H1 (cell line): ENCODE measurements around the gene CDH1. TPM values are rescaled to one million over a fixed set of nuclear protein-coding genes. Genes with fewer than 3 reads are reported as not detected.

Source experiments
- CTCF ChIA-PET: fragments of 300-600 bp; sonication (Branson Sonifier 250); formaldehyde crosslinking; loops from one replicate; lab custom pipeline; 2021; ENCODE audit not compliant: partially characterized antibody; lab: Charles Lee
- POLR2A ChIA-PET: fragments of 300-600 bp; sonication (Branson Sonifier 250); formaldehyde crosslinking; loops from one replicate; lab custom pipeline; 2021; ENCODE audit warnings: inconsistent platforms; ENCODE audit not compliant: partially characterized antibody; lab: Charles Lee
- DNase-seq, 2 experiments: peaks; one replicate each; pipeline versions ENCODE4 v3.0.0 to v3.0.0-alpha.2; 2010 to 2022; ENCODE audit warnings: low spot score in 2 of 2, low read depth in 1 of 2, mixed read lengths in 1 of 2
- FAIRE-seq: peaks from 2 replicates; lab custom pipeline; 2011; peaks lifted over from hg19 to GRCh38; lab: Jason Lieb, UNC
- H2AFZ ChIP-seq: 2 replicates; pipeline ENCODE4 v1.8.1; 2012; ENCODE audit warnings: low read length, inconsistent platforms
- H2AK5ac ChIP-seq: 2 replicates; pipeline ENCODE4 v1.6.1; 2013; ENCODE audit warnings: low read depth, low read length
- H2BK120ac ChIP-seq: replicated peaks from 2 replicates; pipeline ENCODE3; 2013; ENCODE audit warnings: low read depth, low read length, inconsistent platforms
- H2BK12ac ChIP-seq: 2 replicates; pipeline ENCODE4 v1.6.1; 2013; ENCODE audit warnings: low read depth, low read length
- H2BK15ac ChIP-seq: 2 replicates; pipeline ENCODE4 v1.6.1; 2013; ENCODE audit warnings: low read length
- H2BK20ac ChIP-seq: 2 replicates; pipeline ENCODE4 v1.6.1; 2013; ENCODE audit warnings: low read length
- H2BK5ac ChIP-seq: 2 replicates; pipeline ENCODE4 v1.6.1; 2013; ENCODE audit warnings: low read depth, low read length
- H3K14ac ChIP-seq: 2 replicates; pipeline ENCODE4 v1.6.1; 2013; ENCODE audit warnings: inconsistent platforms; ENCODE audit not compliant: insufficient read length
- H3K18ac ChIP-seq: 2 replicates; pipeline ENCODE4 v1.6.1; 2013; ENCODE audit warnings: low read length; ENCODE audit errors: extremely low read depth
- H3K23ac ChIP-seq: 2 replicates; pipeline ENCODE4 v1.6.1; 2013; ENCODE audit warnings: inconsistent platforms; ENCODE audit not compliant: insufficient read length
- H3K23me2 ChIP-seq: 2 replicates; pipeline ENCODE4 v1.6.1; 2013; ENCODE audit warnings: low read depth, low read length
- H3K27ac ChIP-seq: 2 replicates; pipeline ENCODE4 v1.6.1; 2011; ENCODE audit warnings: low read depth, low read length, inconsistent platforms
- H3K27me3 ChIP-seq, 4 experiments: replicated peaks in 1 of 4; 1 replicate in 1 of 4; 2 replicates in 3 of 4; pipeline versions ENCODE4 v1.6.1 to v1.8.1; 2011 to 2013; ENCODE audit warnings: low read length in 3 of 4, mild to moderate bottlenecking in 3 of 4, inconsistent platforms in 2 of 4, mixed read lengths in 2 of 4, moderate library complexity in 1 of 4; ENCODE audit not compliant: control insufficient read depth in 3 of 4, insufficient read depth in 3 of 4; ENCODE audit errors: extremely low read depth in 1 of 4
- H3K36me3 ChIP-seq, 4 experiments: 2 replicates each; pipeline versions ENCODE4 v1.6.1 to v1.8.1; 2011 to 2013; ENCODE audit warnings: mild to moderate bottlenecking in 4 of 4, low read length in 3 of 4, moderate library complexity in 2 of 4, control low read depth in 1 of 4, inconsistent platforms in 1 of 4; ENCODE audit not compliant: insufficient read depth in 4 of 4, control insufficient read depth in 2 of 4
- H3K4ac ChIP-seq: replicated peaks from 2 replicates; pipeline ENCODE3; 2013; ENCODE audit warnings: low read length, low read depth, mixed read lengths, inconsistent platforms; ENCODE audit not compliant: insufficient read length
- H3K4me1 ChIP-seq, 4 experiments: replicated peaks in 1 of 4; 1 replicate in 1 of 4; 2 replicates in 3 of 4; pipeline versions ENCODE4 v1.6.1 to v1.8.1; 2011 to 2013; ENCODE audit warnings: low read length in 3 of 4, inconsistent platforms in 2 of 4, mixed read lengths in 1 of 4; ENCODE audit not compliant: insufficient read depth in 4 of 4, control insufficient read depth in 3 of 4
- H3K4me2 ChIP-seq, 2 experiments: 2 replicates each; pipeline versions ENCODE4 v1.6.1 to v1.8.1; 2011 to 2013; ENCODE audit warnings: low read depth in 2 of 2, low read length in 2 of 2, control low read depth in 1 of 2, inconsistent platforms in 1 of 2, mild to moderate bottlenecking in 1 of 2; ENCODE audit not compliant: insufficient read depth in 1 of 2
- H3K4me3 ChIP-seq, 4 experiments: fragments of 200-600, 300-600 bp in 1 of 4; sonication (generic), shearing (Covaris generic), sonication (Bioruptor Twin) in 1 of 4; 2 replicates each; pipeline versions ENCODE4 v1.5.1 to v1.8.1; 2011 to 2016; ENCODE audit warnings: low read length in 4 of 4, low read depth in 3 of 4, control low read depth in 2 of 4, inconsistent platforms in 2 of 4, mild to moderate bottlenecking in 2 of 4, mixed read lengths in 1 of 4, moderate library complexity in 1 of 4; ENCODE audit not compliant: insufficient read depth in 2 of 4; ENCODE audit errors: extremely low read depth in 1 of 4
- H3K56ac ChIP-seq: replicated peaks from 2 replicates; pipeline ENCODE3; 2013; ENCODE audit warnings: low read depth, mild to moderate bottlenecking, mixed read lengths, low read length, inconsistent platforms; ENCODE audit not compliant: insufficient read length
- H3K79me1 ChIP-seq: 2 replicates; pipeline ENCODE4 v1.6.1; 2013; ENCODE audit warnings: low read depth, low read length, control low read depth
- H3K79me2 ChIP-seq, 2 experiments: 2 replicates each; pipeline versions ENCODE4 v1.6.1 to v1.8.1; 2012 to 2013; ENCODE audit warnings: low read length in 2 of 2, mild to moderate bottlenecking in 2 of 2, inconsistent platforms in 1 of 2; ENCODE audit not compliant: insufficient read depth in 2 of 2, control insufficient read depth in 1 of 2
- H3K9ac ChIP-seq, 4 experiments: replicated peaks in 1 of 4; 1 replicate in 1 of 4; 2 replicates in 3 of 4; pipeline versions ENCODE4 v1.6.1 to v1.8.1; 2011 to 2013; ENCODE audit warnings: low read depth in 3 of 4, low read length in 3 of 4, control low read depth in 2 of 4, mild to moderate bottlenecking in 2 of 4, moderate library complexity in 2 of 4, inconsistent platforms in 1 of 4; ENCODE audit errors: extremely low read depth in 1 of 4
- H3K9me3 ChIP-seq, 2 experiments: 2 replicates each; pipeline versions ENCODE4 v1.6.1 to v1.8.1; 2012 to 2013; ENCODE audit warnings: mild to moderate bottlenecking in 2 of 2, moderate library complexity in 2 of 2, control low read depth in 1 of 2, inconsistent platforms in 1 of 2, low read depth in 1 of 2, low read length in 1 of 2, mixed read lengths in 1 of 2; ENCODE audit not compliant: insufficient read depth in 2 of 2
- H4K20me1 ChIP-seq, 2 experiments: replicated peaks in 1 of 2; 2 replicates each; pipeline versions ENCODE3 to v1.8.1; 2011 to 2013; ENCODE audit warnings: inconsistent platforms in 2 of 2, low read length in 2 of 2, mild to moderate bottlenecking in 1 of 2; ENCODE audit not compliant: insufficient read depth in 2 of 2, control insufficient read depth in 1 of 2
- H4K5ac ChIP-seq: 2 replicates; pipeline ENCODE4 v1.6.1; 2013; ENCODE audit warnings: low read length, low read depth, mixed read lengths, inconsistent platforms; ENCODE audit not compliant: insufficient read length
- H4K8ac ChIP-seq: 2 replicates; pipeline ENCODE4 v1.8.0; 2013; ENCODE audit warnings: mild to moderate bottlenecking, moderate library complexity, low read length, inconsistent platforms; ENCODE audit not compliant: insufficient read depth; ENCODE audit errors: extremely low read depth
- H4K91ac ChIP-seq: replicated peaks from 2 replicates; pipeline ENCODE3; 2013; ENCODE audit warnings: low read length, mixed read lengths, inconsistent platforms; ENCODE audit not compliant: insufficient read length
- BCL11A ChIP-seq, 2 experiments: IDR thresholded peaks; one replicate each; pipeline ENCODE4 v1.6.1; 2011; ENCODE audit warnings: low read depth in 2 of 2, low read length in 2 of 2, mild to moderate bottlenecking in 2 of 2
- CBX5 ChIP-seq: fragments of 300-800, 300-1000 bp; sonication (generic); IDR thresholded peaks from 2 replicates; pipeline ENCODE4 v1.7.1; 2016; ENCODE audit warnings: antibody characterized with exemption, low read length, low read depth
- CTBP2 ChIP-seq: IDR thresholded peaks from 2 replicates; pipeline ENCODE4 v1.7.0; 2011; ENCODE audit warnings: borderline replicate concordance, mild to moderate bottlenecking, moderate library complexity, mixed read lengths, low read length; ENCODE audit not compliant: insufficient read depth, insufficient read length
- FOSL1 ChIP-seq: IDR thresholded peaks from 2 replicates; pipeline ENCODE4 v1.6.1; 2011; ENCODE audit warnings: mild to moderate bottlenecking, low read depth, low read length, moderate library complexity; ENCODE audit not compliant: insufficient read depth
- GABPA ChIP-seq: IDR thresholded peaks from 2 replicates; pipeline ENCODE4 v1.6.1; 2011; ENCODE audit warnings: mild to moderate bottlenecking, low read length, moderate library complexity, borderline replicate concordance; ENCODE audit not compliant: insufficient read depth
- HDAC2 ChIP-seq, 2 experiments: fragments of 300-600 bp in 1 of 2; sonication (generic) in 1 of 2; IDR thresholded peaks; 2 replicates each; pipeline ENCODE4 v1.6.1; 2011 to 2012; ENCODE audit warnings: low read depth in 2 of 2, low read length in 2 of 2, mild to moderate bottlenecking in 2 of 2, moderate library complexity in 2 of 2, borderline replicate concordance in 1 of 2, inconsistent platforms in 1 of 2
- JUN ChIP-seq: IDR thresholded peaks from 2 replicates; pipeline ENCODE4 v1.6.1; 2011; ENCODE audit warnings: low read depth, mild to moderate bottlenecking, improper control_type of control experiment, low read length
- KDM4A ChIP-seq: IDR thresholded peaks from one replicate; pipeline ENCODE4 v1.7.1; 2012; ENCODE audit warnings: low read depth, mild to moderate bottlenecking, moderate library complexity, low read length, inconsistent platforms; ENCODE audit not compliant: severe bottlenecking
- RXRA ChIP-seq: IDR thresholded peaks from 2 replicates; pipeline ENCODE4 v1.6.1; 2011; ENCODE audit warnings: low read depth, mild to moderate bottlenecking, low read length, moderate library complexity; ENCODE audit not compliant: insufficient read depth
- SIN3A ChIP-seq, 2 experiments: IDR thresholded peaks in 1 of 2; conservative IDR thresholded peaks in 1 of 2; 2 replicates each; pipeline ENCODE4 v1.6.1; 2011 to 2012; ENCODE audit warnings: low read length in 2 of 2, improper control_type of control experiment in 1 of 2, low read depth in 1 of 2, mild to moderate bottlenecking in 1 of 2
- SUZ12 ChIP-seq: fragments of 200-600 bp; sonication (generic); IDR thresholded peaks from 2 replicates; pipeline ENCODE4 v1.6.1; 2012; ENCODE audit warnings: mild to moderate bottlenecking, inconsistent platforms, low read length, moderate library complexity, mixed read lengths
- TAF1 ChIP-seq: IDR thresholded peaks from 2 replicates; pipeline ENCODE4 v1.6.1; 2011; ENCODE audit warnings: mild to moderate bottlenecking, low read depth, low read length
- WGBS, 2 experiments: shearing (Covaris generic) in 1 of 2; methylation state at CpG; one replicate each; pipeline versions ENCODE4 v1.1.6 to v1.1.7; 2013 to 2015; ENCODE audit warnings: low lambda C conversion rate in 2 of 2, mixed read lengths in 2 of 2, inconsistent platforms in 1 of 2, low coverage in 1 of 2, missing lambda C conversion rate in 1 of 2; ENCODE audit not compliant: insufficient replicate concordance in 2 of 2, insufficient coverage in 1 of 2, insufficient read length in 1 of 2; ENCODE audit errors: extremely low coverage in 1 of 2, missing lambda C conversion rate in 1 of 2; 5-methylcytosine and 5-hydroxymethylcytosine counted together
- polyA plus RNA-seq, 7 experiments: library from polyadenylated mRNA; depleted of rRNA in 3 of 7; stranded (reverse) in 5 of 7; unstranded in 2 of 7; fragments of >200 nt in 5 of 7; fragments of 200-250 nt in 2 of 7; gene quantifications; 1 replicate in 5 of 7; 2 replicates in 1 of 7; 4 replicates in 1 of 7; pipeline versions ENCODE4 v1.2.1 to v1.2.3, GENCODE V29; 2011 to 2013; ENCODE audit warnings: missing spikeins in 2 of 7, mixed read lengths in 2 of 7
- total RNA-seq: library from RNA; stranded (reverse); fragmentation: NEBNext Ultra II Directional; extraction: Animal tissue kit (Norgen Biotek cat#: 25700); gene quantifications from 2 replicates; pipeline ENCODE4 v1.2.1, GENCODE V29; 2021

The CDH1 gene
- total and polyA plus RNA-seq, 2 of the 8 experiments (the other 6 are each of a cell fraction or from before 2014, with no cell fraction given): 133 to 265 TPM

DNA sequence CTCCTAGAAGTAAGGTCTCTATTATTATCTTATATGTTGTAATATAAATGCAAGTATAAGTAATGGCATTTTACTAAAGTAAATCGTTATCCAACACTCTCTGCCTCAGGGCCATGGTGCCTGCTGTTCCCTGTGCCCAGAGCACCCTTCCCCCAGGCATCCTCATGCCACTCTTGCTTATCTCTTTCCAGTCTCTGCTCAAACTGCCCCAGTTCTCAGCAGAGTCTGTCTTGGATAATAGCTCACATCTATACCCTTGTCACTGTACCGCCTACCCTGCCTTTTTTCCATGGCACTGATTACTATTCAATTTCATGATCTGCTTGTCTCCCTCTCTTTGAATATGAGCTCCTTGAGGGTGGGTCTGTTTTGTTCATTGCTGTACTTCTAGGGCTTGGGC, 31.7 kb downstream of the CDH1 start:
- no peak for FAIRE-seq
- peaks cover 0 to 21% (median 7%) of the 10 kb centered on the region in 4 experiments; a peak in 5 of 8 replicates for H3K36me3 ChIP-seq
- H3K56ac ChIP-seq: no peak overlapping the region
- no peak overlapping the region for H2AFZ ChIP-seq
- H3K4me2 ChIP-seq: no peak overlapping the region
- no peak overlapping the region for H4K5ac ChIP-seq
- 92% methylated on average over 2 of the region's 2 CpGs; no CpG with 5 or more reads in 1 of the 2 experiments for WGBS, 2 experiments
- H3K27ac ChIP-seq: no peak overlapping the region
- ChIA-PET POLR2A (interaction anchor here (0.7 to 1.6 kb wide), 5 partner anchors 8 to 60 kb away, joined by 3 to 5 read pairs (median 3); partner anchors contain the start of gene CDH1), CTCF (interaction anchor here (0.6 to 4.7 kb wide), 6 partner anchors 8 to 662 kb away, joined by 3 to 21 read pairs (median 5); no protein-coding TSS in a partner anchor)
- H2BK5ac ChIP-seq: no peak overlapping the region
- no peak for DNase-seq
- H2AK5ac ChIP-seq: no peak overlapping the region
- H2BK120ac ChIP-seq: no peak overlapping the region
- no peak overlapping the region for H2BK15ac ChIP-seq
- H3K79me1 ChIP-seq: peaks cover 9% of the 10 kb centered on the region; the same call in 1 of the 2 replicates
- H4K91ac ChIP-seq: no peak overlapping the region
- H3K27me3 ChIP-seq: no peaks in the 10 kb centered on the region
- H3K23ac ChIP-seq: no peak overlapping the region
- TF ChIP-seq RXRA: no peak
- TF ChIP-seq GABPA: no peak
- TF ChIP-seq CTBP2: no peak
- TF ChIP-seq CBX5: no peak
- no peak for TF ChIP-seq KDM4A
- TF ChIP-seq SIN3A (conservative IDR thresholded peaks at IDR 0.05 in 1 of 2, IDR thresholded peaks at IDR 0.05 in 1 of 2; ENCODE audit: low read depth in 1 of 2, low read length in 2 of 2): no peak
- no peak for TF ChIP-seq HDAC2 (IDR thresholded peaks at IDR 0.05; ENCODE audit: borderline replicate concordance in 1 of 2, low read depth in 2 of 2, low read length in 2 of 2)
- no peak for TF ChIP-seq TAF1
- no peak for TF ChIP-seq JUN
- TF ChIP-seq FOSL1: no peak
- TF ChIP-seq SUZ12: no peak
- TF ChIP-seq BCL11A (IDR thresholded peaks at IDR 0.05; ENCODE audit: low read depth in 2 of 2, low read length in 2 of 2): no peak
- peaks cover 0 to 75% of the 10 kb centered on the region in 2 experiments; a peak in 2 of 4 replicates for H3K79me2 ChIP-seq
- H3K18ac ChIP-seq: no peak overlapping the region
- no peak overlapping the region for H3K9ac ChIP-seq
- no peak overlapping the region; the same call in 1 of the 2 replicates for H2BK12ac ChIP-seq
- H3K4me1 ChIP-seq: peaks cover 9 to 16% (median 11%) of the 10 kb centered on the region in 4 experiments
- H4K20me1 ChIP-seq: peaks cover 0 to 6% of the 10 kb centered on the region in 2 experiments
- no peak overlapping the region for H3K14ac ChIP-seq
- no peak overlapping the region for H4K8ac ChIP-seq
- no peaks in the 10 kb centered on the region for H3K23me2 ChIP-seq
- no peaks in the 10 kb centered on the region for H3K9me3 ChIP-seq
- no peak overlapping the region for H3K4me3 ChIP-seq
- H3K4ac ChIP-seq: no peak overlapping the region
- no peak overlapping the region for H2BK20ac ChIP-seq
